HEK293 (cell line): ENCODE results near the gene AK8.

ENCODE experiments used
- CTCF ChIA-PET: fragments of 350-600 bp; formaldehyde crosslinking; extraction: SDS; loops from one replicate; lab custom pipeline; 2021; ENCODE audit warnings: antibody characterized with exemption; lab: Yijun Ruan, JAX
- POLR2A ChIA-PET: fragments of 300-600 bp; formaldehyde crosslinking; extraction: SDS; loops from one replicate; lab custom pipeline; 2020; ENCODE audit warnings: antibody characterized with exemption, inconsistent platforms; lab: Yijun Ruan, JAX
- H3K27ac ChIP-seq: fragments of 200-500 bp; sonication (Bioruptor generic); 2 replicates; pipeline ENCODE4 v1.5.1; 2014; ENCODE audit warnings: low read depth, low read length, control low read depth, inconsistent platforms; ENCODE audit errors: extremely low read depth
- H3K36me3 ChIP-seq, 2 experiments: fragments of 200-500 bp in 1 of 2; sonication (Bioruptor generic) in 1 of 2; 1 replicate in 1 of 2; 2 replicates in 1 of 2; pipeline ENCODE4 v1.5.1; 2014 to 2017; ENCODE audit warnings: inconsistent platforms in 2 of 2, low read length in 2 of 2; ENCODE audit not compliant: control insufficient read depth in 2 of 2, insufficient read depth in 1 of 2
- H3K4me1 ChIP-seq: fragments of 200-500 bp; sonication (Bioruptor generic); 2 replicates; pipeline ENCODE4 v1.5.1; 2014; ENCODE audit warnings: mild to moderate bottlenecking, low read length, inconsistent platforms; ENCODE audit not compliant: control insufficient read depth, insufficient read depth
- H3K4me3 ChIP-seq: 2 replicates; pipeline ENCODE4 v1.5.1; 2011; ENCODE audit warnings: low read depth, mild to moderate bottlenecking, control low read depth, low read length, moderate library complexity
- H3K9me3 ChIP-seq: fragments of 200-500 bp; sonication (Bioruptor generic); 2 replicates; pipeline ENCODE4 v1.5.1; 2014; ENCODE audit warnings: low read depth, low read length, inconsistent platforms; ENCODE audit not compliant: control insufficient read depth, insufficient read depth
- ELK4 ChIP-seq: IDR thresholded peaks from 2 replicates; pipeline ENCODE4 v1.6.1; 2011; ENCODE audit warnings: mild to moderate bottlenecking, low read depth, low read length, borderline replicate concordance
- GLIS1 ChIP-seq: fragments of 450-650 bp; formaldehyde crosslinking; IDR thresholded peaks from 2 replicates; pipeline ENCODE4 v1.5.1; 2016; ENCODE audit warnings: missing biosample characterization, missing genetic modification characterization
- HOXD13 ChIP-seq: sonication (generic); formaldehyde crosslinking; IDR thresholded peaks from 2 replicates; pipeline ENCODE4 v1.8.0; 2022; ENCODE audit warnings: missing genetic modification reagents, borderline replicate concordance
- KLF16 ChIP-seq: fragments of 450-650 bp; formaldehyde crosslinking; IDR thresholded peaks from 2 replicates; pipeline ENCODE4 v1.5.1; 2017; ENCODE audit warnings: missing biosample characterization, missing genetic modification characterization
- KLF7 ChIP-seq: fragments of 450-650 bp; formaldehyde crosslinking; IDR thresholded peaks from 2 replicates; pipeline ENCODE4 v1.5.1; 2016; ENCODE audit warnings: missing biosample characterization, missing genetic modification characterization, borderline replicate concordance
- PBX3 ChIP-seq: sonication (generic); formaldehyde crosslinking; IDR thresholded peaks from 2 replicates; pipeline ENCODE4 v1.8.1; 2022; ENCODE audit warnings: mild to moderate bottlenecking, moderate library complexity, missing genetic modification reagents
- PRDM6 ChIP-seq: fragments of 450-650 bp; formaldehyde crosslinking; IDR thresholded peaks from 2 replicates; pipeline ENCODE4 v1.5.1; 2017; ENCODE audit warnings: missing biosample characterization, missing genetic modification characterization
- SALL2 ChIP-seq: fragments of 450-650 bp; formaldehyde crosslinking; IDR thresholded peaks from 2 replicates; pipeline ENCODE4 v1.5.0; 2017; ENCODE audit warnings: missing biosample characterization, mild to moderate bottlenecking, missing genetic modification characterization, borderline replicate concordance
- SCRT1 ChIP-seq: fragments of 450-650 bp; formaldehyde crosslinking; IDR thresholded peaks from 2 replicates; pipeline ENCODE4 v1.5.1; 2016; ENCODE audit warnings: missing biosample characterization, missing genetic modification characterization, borderline replicate concordance
- ZBTB21 ChIP-seq: fragments of 450-650 bp; formaldehyde crosslinking; IDR thresholded peaks from 2 replicates; pipeline ENCODE4 v1.5.1; 2017; ENCODE audit warnings: missing biosample characterization, missing genetic modification characterization
- ZFHX2 ChIP-seq: fragments of 450-650 bp; formaldehyde crosslinking; conservative IDR thresholded peaks from 2 replicates; pipeline ENCODE4 v1.5.1; 2016; ENCODE audit warnings: missing biosample characterization, missing genetic modification characterization
- ZNF146 ChIP-seq: fragments of 450-650 bp; formaldehyde crosslinking; IDR thresholded peaks from 2 replicates; pipeline ENCODE4 v1.5.1; 2016; ENCODE audit warnings: missing biosample characterization, missing genetic modification characterization
- ZNF350 ChIP-seq: fragments of 450-650 bp; formaldehyde crosslinking; IDR thresholded peaks from 2 replicates; pipeline ENCODE4 v1.5.0; 2017; ENCODE audit warnings: missing biosample characterization, mild to moderate bottlenecking, missing genetic modification characterization
- ZNF354C ChIP-seq: fragments of 450-650 bp; formaldehyde crosslinking; IDR thresholded peaks from 2 replicates; pipeline ENCODE4 v1.5.1; 2016; ENCODE audit warnings: missing biosample characterization, missing genetic modification characterization, low read depth, borderline replicate concordance
- ZNF394 ChIP-seq: fragments of 450-650 bp; formaldehyde crosslinking; IDR thresholded peaks from 2 replicates; pipeline ENCODE4 v1.5.1; 2016; ENCODE audit warnings: missing biosample characterization, missing genetic modification characterization, mild to moderate bottlenecking, moderate library complexity, borderline replicate concordance
- ZNF404 ChIP-seq: fragments of 450-650 bp; formaldehyde crosslinking; IDR thresholded peaks from 2 replicates; pipeline ENCODE4 v1.5.1; 2017; ENCODE audit warnings: missing biosample characterization, missing genetic modification characterization
- ZNF426 ChIP-seq: fragments of 450-650 bp; formaldehyde crosslinking; IDR thresholded peaks from 2 replicates; pipeline ENCODE4 v1.5.1; 2017; ENCODE audit warnings: missing biosample characterization, missing genetic modification characterization, mild to moderate bottlenecking, inconsistent platforms, moderate library complexity
- ZNF433 ChIP-seq: fragments of 450-650 bp; formaldehyde crosslinking; IDR thresholded peaks from 2 replicates; pipeline ENCODE4 v1.5.1; 2016; ENCODE audit warnings: missing biosample characterization, missing genetic modification characterization, low read depth
- ZNF449 ChIP-seq: fragments of 450-650 bp; formaldehyde crosslinking; IDR thresholded peaks from 2 replicates; pipeline ENCODE4 v1.5.1; 2017; ENCODE audit warnings: missing biosample characterization, mild to moderate bottlenecking, missing genetic modification characterization, moderate library complexity
- ZNF473 ChIP-seq: fragments of 450-650 bp; formaldehyde crosslinking; IDR thresholded peaks from 2 replicates; pipeline ENCODE4 v1.5.1; 2017; ENCODE audit warnings: missing biosample characterization, missing genetic modification characterization
- ZNF510 ChIP-seq: fragments of 450-650 bp; formaldehyde crosslinking; IDR thresholded peaks from 2 replicates; pipeline ENCODE4 v1.5.1; 2018; ENCODE audit warnings: mild to moderate bottlenecking, missing genetic modification characterization, missing biosample characterization; ENCODE audit not compliant: insufficient replicate concordance
- ZNF560 ChIP-seq: fragments of 450-650 bp; formaldehyde crosslinking; IDR thresholded peaks from 2 replicates; pipeline ENCODE4 v1.5.1; 2017; ENCODE audit warnings: missing biosample characterization, missing genetic modification characterization, borderline replicate concordance
- ZNF600 ChIP-seq: fragments of 450-650 bp; formaldehyde crosslinking; IDR thresholded peaks from 2 replicates; pipeline ENCODE4 v1.5.1; 2016; ENCODE audit warnings: missing biosample characterization, missing genetic modification characterization
- ZNF658 ChIP-seq: fragments of 450-650 bp; formaldehyde crosslinking; IDR thresholded peaks from 2 replicates; pipeline ENCODE4; 2016; ENCODE audit warnings: missing biosample characterization, missing genetic modification characterization
- ZNF660 ChIP-seq: fragments of 450-650 bp; IDR thresholded peaks from 2 replicates; pipeline ENCODE4 v1.5.1; 2018; ENCODE audit warnings: missing biosample characterization, mild to moderate bottlenecking, missing genetic modification characterization
- ZNF692 ChIP-seq: fragments of 450-650 bp; formaldehyde crosslinking; IDR thresholded peaks from 2 replicates; pipeline ENCODE4 v1.5.1; 2016; ENCODE audit warnings: missing biosample characterization, missing genetic modification characterization
- ZNF704 ChIP-seq: fragments of 450-650 bp; formaldehyde crosslinking; IDR thresholded peaks from 2 replicates; pipeline ENCODE4 v1.5.1; 2016; ENCODE audit warnings: missing biosample characterization, missing genetic modification characterization
- ZNF777 ChIP-seq: fragments of 450-650 bp; formaldehyde crosslinking; IDR thresholded peaks from 2 replicates; pipeline ENCODE4 v1.5.1; 2017; ENCODE audit warnings: missing biosample characterization, missing genetic modification characterization, borderline replicate concordance
- ZNF837 ChIP-seq: fragments of 450-650 bp; formaldehyde crosslinking; IDR thresholded peaks from 2 replicates; pipeline ENCODE4 v1.5.1; 2016; ENCODE audit warnings: missing biosample characterization, missing genetic modification characterization

Gene AK8

GRCh38 chr9:132783006-132783405 is 95.1 kb downstream of the AK8 start:
- POLR2A ChIA-PET, result no interaction called here
- Histone ChIP-seq H3K4me1 (no peaks in the 10 kb centered on the region), H3K36me3 (no peaks in the 10 kb centered on the region), H3K9me3 (no peaks in the 10 kb centered on the region), H3K4me3 (no peak overlapping the region), H3K27ac (no peak overlapping the region)
- TF ChIP-seq ZBTB21 (tag by site-specific recombination) (no peak), ZNF146 (tag by site-specific recombination) (no peak), ZNF704 (tag by site-specific recombination) (no peak), ZNF350 (tag by site-specific recombination) (no peak), KLF7 (tag by site-specific recombination) (no peak), SCRT1 (tag by site-specific recombination) (no peak), ZNF404 (no peak), ZNF837 (no peak), SALL2 (tag by site-specific recombination) (no peak), ZNF560 (tag by site-specific recombination) (no peak), PBX3 (CRISPR knock-in tag) (no peak), ZNF449 (tag by site-specific recombination) (no peak)
- CTCF ChIA-PET, result no interaction called here

GRCh38 chr9:132782037-132782436 is 96.0 kb downstream of the AK8 start:
- no peak overlapping the region for H3K27ac ChIP-seq
- no peak overlapping the region for H3K4me3 ChIP-seq
- TF ChIP-seq ZNF660 (tag by site-specific recombination) (no peak), ZNF560 (tag by site-specific recombination) (no peak), ELK4 (no peak), ZNF426 (tag by site-specific recombination) (no peak), ZNF510 (tag by site-specific recombination) (no peak), ZNF658 (tag by site-specific recombination) (no peak), HOXD13 (CRISPR knock-in tag) (no peak), GLIS1 (tag by site-specific recombination) (no peak), ZNF394 (no peak), ZNF433 (tag by site-specific recombination) (no peak), ZNF600 (no peak), ZNF354C (tag by site-specific recombination) (no peak), KLF16 (no peak), ZNF692 (tag by site-specific recombination) (no peak), PRDM6 (no peak), ZNF473 (tag by site-specific recombination) (no peak), ZFHX2 (tag by site-specific recombination) (no peak), ZNF777 (tag by site-specific recombination) (no peak)
- POLR2A ChIA-PET, result no interaction called here
- CTCF ChIA-PET, result interaction anchor here (0.6 to 1.4 kb wide), 2 partner anchors 17 to 112 kb away, joined by 3 read pairs; partner anchors contain the start of gene GTF3C4
- H3K9me3 ChIP-seq, result no peaks in the 10 kb centered on the region
- no peaks in the 10 kb centered on the region for H3K36me3 ChIP-seq
- no peaks in the 10 kb centered on the region for H3K4me1 ChIP-seq
